HepG2 (cell line): ENCODE measurements around the gene BAHCC1. TPM values are rescaled to one million over a fixed set of nuclear protein-coding genes. Genes with fewer than 3 reads are reported as not detected.

Source experiments
- FOXK2 ChIP-seq: fragments of 450-650 bp; IDR thresholded peaks from 2 replicates; pipeline ENCODE4 v1.6.1; 2016
- HNF4A ChIP-seq: sonication (generic); formaldehyde crosslinking; IDR thresholded peaks from 2 replicates; pipeline ENCODE4 v1.4.0; 2020; ENCODE audit warnings: missing genetic modification reagents
- NR2F1 ChIP-seq, 2 experiments: fragments of 450-650 bp in 1 of 2; formaldehyde crosslinking in 1 of 2; IDR thresholded peaks; 2 replicates each; pipeline versions ENCODE4 v1.5.0 to v1.6.1; 2016 to 2020; ENCODE audit warnings: mild to moderate bottlenecking in 1 of 2, missing compliant biosample characterization in 1 of 2, missing genetic modification reagents in 1 of 2, moderate library complexity in 1 of 2
- SRF ChIP-seq: IDR thresholded peaks from 2 replicates; pipeline ENCODE4 v1.6.1; 2011; ENCODE audit warnings: mild to moderate bottlenecking, low read depth, low read length, moderate library complexity
- TARDBP ChIP-seq: sonication (generic); formaldehyde crosslinking; IDR thresholded peaks from 2 replicates; pipeline ENCODE4 v1.8.0; 2022; ENCODE audit warnings: mild to moderate bottlenecking, missing genetic modification reagents
- TBX2 ChIP-seq: sonication (generic); formaldehyde crosslinking; IDR thresholded peaks from 2 replicates; pipeline ENCODE4 v1.5.0; 2020; ENCODE audit warnings: missing genetic modification reagents, mild to moderate bottlenecking, borderline replicate concordance
- ZBTB42 ChIP-seq: sonication (generic); formaldehyde crosslinking; IDR thresholded peaks from 2 replicates; pipeline ENCODE4 v1.5.0; 2020; ENCODE audit warnings: mild to moderate bottlenecking, missing genetic modification reagents
- ZBTB7A ChIP-seq: sonication (generic); formaldehyde crosslinking; IDR thresholded peaks from 2 replicates; pipeline ENCODE4 v1.8.0; 2022; ENCODE audit warnings: mild to moderate bottlenecking, missing genetic modification reagents
- ZNF484 ChIP-seq: sonication (generic); formaldehyde crosslinking; IDR thresholded peaks from 2 replicates; pipeline ENCODE4 v1.5.1; 2020; ENCODE audit warnings: mild to moderate bottlenecking, low read depth, missing genetic modification reagents, borderline replicate concordance
- ZNF547 ChIP-seq: sonication (generic); formaldehyde crosslinking; IDR thresholded peaks from 2 replicates; pipeline ENCODE4 v1.5.1; 2020; ENCODE audit warnings: mild to moderate bottlenecking, missing genetic modification reagents
- ZNF558 ChIP-seq: sonication (generic); formaldehyde crosslinking; IDR thresholded peaks from 2 replicates; pipeline ENCODE4 v1.9.0; 2022; ENCODE audit warnings: mild to moderate bottlenecking, missing genetic modification reagents, borderline replicate concordance
- ZNF644 ChIP-seq: IDR thresholded peaks from 2 replicates; pipeline ENCODE4 v1.6.1; 2016; ENCODE audit warnings: low read depth
- ZNF775 ChIP-seq: sonication (generic); formaldehyde crosslinking; IDR thresholded peaks from 2 replicates; pipeline ENCODE4 v1.4.0; 2020; ENCODE audit warnings: missing genetic modification reagents, mild to moderate bottlenecking, moderate library complexity, borderline replicate concordance
- ZNF792 ChIP-seq: IDR thresholded peaks from 2 replicates; pipeline ENCODE4 v1.6.1; 2016
- ZSCAN21 ChIP-seq: sonication (generic); formaldehyde crosslinking; IDR thresholded peaks from 2 replicates; pipeline ENCODE4 v1.8.0; 2022; ENCODE audit warnings: mild to moderate bottlenecking, missing genetic modification reagents, moderate library complexity, borderline replicate concordance
- polyA plus RNA-seq, 8 experiments: library from polyadenylated mRNA; depleted of rRNA in 3 of 8; stranded (reverse) in 7 of 8; unstranded in 1 of 8; fragments of >200 nt; fragmentation: Illumina TruSeq in 4 of 8; extraction: Trizol in 4 of 8; gene quantifications; 2 replicates each; pipeline versions ENCODE4 v1.2.1 to v1.2.3, GENCODE V29; 2011 to 2016; ENCODE audit warnings: low read depth in 4 of 8, missing spikeins in 1 of 8, mixed read lengths in 1 of 8; ENCODE audit not compliant: insufficient read depth in 1 of 8
- total RNA-seq, 5 experiments: library from RNA; depleted of rRNA; stranded (reverse); fragments of >200 nt; fragmentation: Illumina TruSeq; extraction: Trizol; gene quantifications; 2 replicates each; pipeline ENCODE4 v1.2.3, GENCODE V29; 2016; ENCODE audit warnings: low read depth in 1 of 5
- TF ChIP-seq, protein P1 (sequence below): sonication (generic); formaldehyde crosslinking; IDR thresholded peaks from 2 replicates; pipeline ENCODE4 v1.5.0; 2020; ENCODE audit warnings: mild to moderate bottlenecking, missing genetic modification reagents
- TF ChIP-seq, protein P2 (sequence below), 2 experiments: sonication (generic) in 1 of 2; formaldehyde crosslinking in 1 of 2; IDR thresholded peaks; 2 replicates each; pipeline versions ENCODE4 v1.5.1 to v1.6.1; 2011 to 2020; ENCODE audit warnings: borderline replicate concordance in 1 of 2, low read depth in 1 of 2, low read length in 1 of 2, mild to moderate bottlenecking in 1 of 2, missing genetic modification reagents in 1 of 2, moderate library complexity in 1 of 2
- TF ChIP-seq, protein P3 (sequence below): sonication (generic); formaldehyde crosslinking; conservative IDR thresholded peaks from 2 replicates; pipeline ENCODE4 v1.8.0; 2022; ENCODE audit warnings: mild to moderate bottlenecking, moderate library complexity, missing genetic modification reagents
- TF ChIP-seq, protein P4 (sequence below): sonication (generic); formaldehyde crosslinking; IDR thresholded peaks from 2 replicates; pipeline ENCODE4 v1.4.0; 2020; ENCODE audit warnings: missing genetic modification reagents, borderline replicate concordance

Gene BAHCC1
- total and polyA plus RNA-seq, 2 of the 13 experiments (the other 11 are each of a cell fraction or from before 2014, with no cell fraction given), result 1.4 to 1.7 TPM

GRCh38 chr17:81487487-81488275 is 92.4 kb downstream of the BAHCC1 start (continued):
- TF ChIP-seq SRF (no peak), ZBTB42 (CRISPR knock-in tag) (no peak), ZSCAN21 (CRISPR knock-in tag) (peak; percentile 81), FOXK2 (no peak), ZNF484 (CRISPR knock-in tag) (0 out of 2 replicates have a peak, but pooled peaks have one; percentile 30), ZBTB7A (CRISPR knock-in tag) (peak; percentile 87; the same call in 1 of the 2 replicates), HNF4A (no peak), ZNF792 (CRISPR knock-in tag) (peak; percentile 60; the same call in 1 of the 2 replicates), TBX2 (CRISPR knock-in tag) (peak; percentile 65), ZNF558 (CRISPR knock-in tag) (no peak; the same call in 1 of the 2 replicates), NR2F1 (CRISPR knock-in tag; IDR thresholded peaks at IDR 0.05) (no peak), ZNF547 (CRISPR knock-in tag) (peak; percentile 95; the same call in 1 of the 2 replicates), ZNF644 (CRISPR knock-in tag) (no peak), ZNF775 (CRISPR knock-in tag) (no peak), TARDBP (CRISPR knock-in tag) (no peak)
- TF ChIP-seq, protein P1, sequence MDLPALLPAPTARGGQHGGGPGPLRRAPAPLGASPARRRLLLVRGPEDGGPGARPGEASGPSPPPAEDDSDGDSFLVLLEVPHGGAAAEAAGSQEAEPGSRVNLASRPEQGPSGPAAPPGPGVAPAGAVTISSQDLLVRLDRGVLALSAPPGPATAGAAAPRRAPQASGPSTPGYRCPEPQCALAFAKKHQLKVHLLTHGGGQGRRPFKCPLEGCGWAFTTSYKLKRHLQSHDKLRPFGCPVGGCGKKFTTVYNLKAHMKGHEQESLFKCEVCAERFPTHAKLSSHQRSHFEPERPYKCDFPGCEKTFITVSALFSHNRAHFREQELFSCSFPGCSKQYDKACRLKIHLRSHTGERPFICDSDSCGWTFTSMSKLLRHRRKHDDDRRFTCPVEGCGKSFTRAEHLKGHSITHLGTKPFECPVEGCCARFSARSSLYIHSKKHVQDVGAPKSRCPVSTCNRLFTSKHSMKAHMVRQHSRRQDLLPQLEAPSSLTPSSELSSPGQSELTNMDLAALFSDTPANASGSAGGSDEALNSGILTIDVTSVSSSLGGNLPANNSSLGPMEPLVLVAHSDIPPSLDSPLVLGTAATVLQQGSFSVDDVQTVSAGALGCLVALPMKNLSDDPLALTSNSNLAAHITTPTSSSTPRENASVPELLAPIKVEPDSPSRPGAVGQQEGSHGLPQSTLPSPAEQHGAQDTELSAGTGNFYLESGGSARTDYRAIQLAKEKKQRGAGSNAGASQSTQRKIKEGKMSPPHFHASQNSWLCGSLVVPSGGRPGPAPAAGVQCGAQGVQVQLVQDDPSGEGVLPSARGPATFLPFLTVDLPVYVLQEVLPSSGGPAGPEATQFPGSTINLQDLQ (CRISPR knock-in tag), result no peak
- TF ChIP-seq, protein P2, sequence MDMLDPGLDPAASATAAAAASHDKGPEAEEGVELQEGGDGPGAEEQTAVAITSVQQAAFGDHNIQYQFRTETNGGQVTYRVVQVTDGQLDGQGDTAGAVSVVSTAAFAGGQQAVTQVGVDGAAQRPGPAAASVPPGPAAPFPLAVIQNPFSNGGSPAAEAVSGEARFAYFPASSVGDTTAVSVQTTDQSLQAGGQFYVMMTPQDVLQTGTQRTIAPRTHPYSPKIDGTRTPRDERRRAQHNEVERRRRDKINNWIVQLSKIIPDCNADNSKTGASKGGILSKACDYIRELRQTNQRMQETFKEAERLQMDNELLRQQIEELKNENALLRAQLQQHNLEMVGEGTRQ (IDR thresholded peaks at IDR 0.05; ENCODE audit: low read depth, low read length), result no peak
- TF ChIP-seq, protein P2 (CRISPR knock-in tag; IDR thresholded peaks at IDR 0.05; ENCODE audit: borderline replicate concordance), result peak; percentile 19; the same call in 1 of the 2 replicates
- TF ChIP-seq, protein P3, sequence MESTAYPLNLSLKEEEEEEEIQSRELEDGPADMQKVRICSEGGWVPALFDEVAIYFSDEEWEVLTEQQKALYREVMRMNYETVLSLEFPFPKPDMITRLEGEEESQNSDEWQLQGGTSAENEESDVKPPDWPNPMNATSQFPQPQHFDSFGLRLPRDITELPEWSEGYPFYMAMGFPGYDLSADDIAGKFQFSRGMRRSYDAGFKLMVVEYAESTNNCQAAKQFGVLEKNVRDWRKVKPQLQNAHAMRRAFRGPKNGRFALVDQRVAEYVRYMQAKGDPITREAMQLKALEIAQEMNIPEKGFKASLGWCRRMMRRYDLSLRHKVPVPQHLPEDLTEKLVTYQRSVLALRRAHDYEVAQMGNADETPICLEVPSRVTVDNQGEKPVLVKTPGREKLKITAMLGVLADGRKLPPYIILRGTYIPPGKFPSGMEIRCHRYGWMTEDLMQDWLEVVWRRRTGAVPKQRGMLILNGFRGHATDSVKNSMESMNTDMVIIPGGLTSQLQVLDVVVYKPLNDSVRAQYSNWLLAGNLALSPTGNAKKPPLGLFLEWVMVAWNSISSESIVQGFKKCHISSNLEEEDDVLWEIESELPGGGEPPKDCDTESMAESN (CRISPR knock-in tag), result peak; percentile 43; the same call in 1 of the 2 replicates
- TF ChIP-seq, protein P4, sequence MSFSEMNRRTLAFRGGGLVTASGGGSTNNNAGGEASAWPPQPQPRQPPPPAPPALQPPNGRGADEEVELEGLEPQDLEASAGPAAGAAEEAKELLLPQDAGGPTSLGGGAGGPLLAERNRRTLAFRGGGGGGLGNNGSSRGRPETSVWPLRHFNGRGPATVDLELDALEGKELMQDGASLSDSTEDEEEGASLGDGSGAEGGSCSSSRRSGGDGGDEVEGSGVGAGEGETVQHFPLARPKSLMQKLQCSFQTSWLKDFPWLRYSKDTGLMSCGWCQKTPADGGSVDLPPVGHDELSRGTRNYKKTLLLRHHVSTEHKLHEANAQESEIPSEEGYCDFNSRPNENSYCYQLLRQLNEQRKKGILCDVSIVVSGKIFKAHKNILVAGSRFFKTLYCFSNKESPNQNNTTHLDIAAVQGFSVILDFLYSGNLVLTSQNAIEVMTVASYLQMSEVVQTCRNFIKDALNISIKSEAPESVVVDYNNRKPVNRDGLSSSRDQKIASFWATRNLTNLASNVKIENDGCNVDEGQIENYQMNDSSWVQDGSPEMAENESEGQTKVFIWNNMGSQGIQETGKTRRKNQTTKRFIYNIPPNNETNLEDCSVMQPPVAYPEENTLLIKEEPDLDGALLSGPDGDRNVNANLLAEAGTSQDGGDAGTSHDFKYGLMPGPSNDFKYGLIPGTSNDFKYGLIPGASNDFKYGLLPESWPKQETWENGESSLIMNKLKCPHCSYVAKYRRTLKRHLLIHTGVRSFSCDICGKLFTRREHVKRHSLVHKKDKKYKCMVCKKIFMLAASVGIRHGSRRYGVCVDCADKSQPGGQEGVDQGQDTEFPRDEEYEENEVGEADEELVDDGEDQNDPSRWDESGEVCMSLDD (CRISPR knock-in tag), result peak; percentile 41; the same call in 1 of the 2 replicates
